Measurements from ENCODE around the gene NCKIPSD.

Gene NCKIPSD

DNA sequence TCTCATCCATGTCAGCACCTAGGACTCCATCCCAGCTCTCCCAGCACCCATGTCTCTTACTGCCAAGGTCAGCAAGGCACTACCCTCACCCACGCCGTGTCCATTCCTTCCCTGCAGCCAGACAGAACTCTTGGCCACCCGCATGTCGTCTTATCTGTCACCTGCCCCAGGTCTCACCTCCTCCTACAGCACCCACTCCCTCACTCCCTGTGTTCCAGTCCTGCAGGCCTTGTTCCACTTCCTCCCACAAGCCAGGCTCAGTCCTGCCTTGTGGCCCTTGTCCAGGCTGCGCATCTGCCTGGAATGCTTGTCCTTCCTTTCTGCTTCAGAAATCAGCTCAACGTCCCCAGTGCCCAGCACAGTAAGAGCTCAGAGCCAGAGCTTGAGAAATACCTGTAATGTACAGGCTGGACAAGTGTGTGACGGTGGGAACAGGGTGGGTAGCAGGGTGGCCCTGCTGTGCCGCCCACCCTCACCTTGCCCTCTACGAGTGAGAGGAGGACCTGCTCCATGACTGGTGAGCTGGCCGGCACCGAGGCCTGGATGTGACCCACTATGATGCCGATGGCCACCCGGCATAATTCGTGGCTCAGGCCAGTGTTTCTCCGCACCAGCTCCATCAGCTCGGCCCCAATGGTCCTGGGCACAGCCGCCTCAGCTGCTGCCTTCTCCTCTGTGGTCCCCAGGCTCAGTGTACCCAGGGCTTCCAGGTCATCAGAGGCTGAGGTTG lies 4.7 kb downstream of the NCKIPSD start:
- no peak overlapping the region for H3K27ac ChIP-seq
- no peak for TF ChIP-seq CTCF (conservative IDR thresholded peaks at IDR 0.05)

DNA sequence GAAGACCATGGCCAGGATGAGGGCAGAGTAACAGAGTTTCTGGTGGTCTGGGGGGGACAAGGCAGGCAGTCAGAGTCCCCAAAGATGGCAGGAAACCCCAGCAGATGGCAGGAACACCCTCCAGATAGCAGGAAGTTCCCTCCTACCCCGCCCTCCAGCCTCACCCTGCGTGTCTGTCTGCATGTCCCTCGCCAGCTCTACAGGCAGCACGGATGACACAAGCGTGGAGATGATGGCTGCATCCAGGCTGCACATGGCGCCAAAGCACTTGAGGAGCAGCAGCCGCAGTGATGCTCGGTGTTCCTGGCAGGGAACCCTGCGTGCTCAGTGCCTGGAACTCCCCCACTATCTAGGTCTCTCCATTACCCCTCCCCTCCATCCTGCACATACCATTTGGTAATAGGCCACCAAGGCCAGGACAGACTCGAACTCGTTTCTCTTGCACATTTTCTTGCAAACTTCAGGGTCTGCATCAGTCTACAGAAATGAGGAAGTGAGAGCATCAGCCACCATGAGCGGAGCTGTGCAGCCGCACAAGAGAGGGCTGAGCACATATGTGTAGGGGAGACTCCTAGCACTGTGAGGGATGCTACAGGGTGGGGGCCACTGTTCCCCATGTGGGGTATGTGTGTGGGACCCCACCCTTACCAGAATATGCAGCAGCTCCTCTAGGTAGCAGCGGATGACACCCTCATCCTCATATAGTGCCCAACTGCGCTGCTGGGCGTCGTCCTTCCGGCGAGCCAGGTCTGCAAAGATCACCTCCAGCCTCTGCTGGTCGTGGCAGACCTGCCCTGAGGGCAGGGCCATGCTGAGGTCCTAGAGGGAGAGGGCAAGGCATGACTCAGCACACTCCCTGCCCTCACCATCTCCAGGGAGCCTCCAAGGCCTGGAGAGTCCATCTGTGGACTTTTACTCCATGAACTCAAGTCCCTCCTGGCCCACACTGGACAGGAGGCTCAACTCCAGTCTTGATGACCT lies 6.0 kb downstream of the NCKIPSD start:
- H3K27ac ChIP-seq, result no peak overlapping the region

GRCh38 chr3:48678566-48679380 lies 6.9 kb downstream of the NCKIPSD start:
- no peak for TF ChIP-seq CTCF (conservative IDR thresholded peaks at IDR 0.05)
- H3K27ac ChIP-seq, result no peak overlapping the region

More for the DNA sequence above, 6.0 kb downstream of the NCKIPSD start:
- no peak for TF ChIP-seq CTCF (conservative IDR thresholded peaks at IDR 0.05)

DNA sequence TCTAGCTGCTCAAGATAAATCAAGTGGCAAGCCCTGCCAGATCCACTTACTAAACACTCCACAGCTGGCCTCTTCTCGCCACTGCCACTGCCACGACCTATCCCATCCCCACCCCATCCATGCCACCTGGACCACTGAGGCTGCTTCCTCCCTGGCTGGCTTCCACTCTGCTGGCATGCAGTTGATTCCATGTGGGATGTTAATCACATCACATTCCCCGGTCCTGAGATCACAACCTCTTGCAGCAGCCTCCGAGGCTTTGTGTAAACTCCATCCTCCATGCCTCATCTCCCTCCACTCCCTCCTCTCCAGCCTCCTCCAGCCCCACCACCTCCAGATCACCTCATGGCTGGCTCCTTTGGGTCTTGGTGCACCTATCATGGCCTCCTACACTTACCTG lies 7.7 kb downstream of the NCKIPSD start:
- no peak for TF ChIP-seq CTCF (conservative IDR thresholded peaks at IDR 0.05)
- H3K27ac ChIP-seq, result no peak overlapping the region

DNA sequence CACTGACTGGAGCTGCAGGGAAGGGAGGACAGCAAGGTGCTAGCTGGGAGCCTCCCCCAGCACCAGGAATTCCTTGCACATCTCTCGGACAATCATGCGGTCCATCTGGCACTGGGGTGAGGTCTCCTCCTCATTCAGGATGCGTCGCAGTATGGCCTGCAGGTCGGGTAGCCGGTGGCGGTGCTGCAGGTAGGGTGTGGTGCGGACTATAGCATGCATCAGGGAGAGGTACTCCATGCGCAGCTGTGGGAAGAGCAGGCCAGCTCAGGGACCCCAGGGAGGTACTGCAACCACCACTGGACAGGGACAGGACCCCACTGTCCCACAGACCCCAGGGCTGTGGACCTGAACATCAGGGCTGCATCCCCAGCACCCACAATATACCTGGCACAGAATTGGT lies 11.2 kb downstream of the NCKIPSD start:
- no peak overlapping the region for H3K27ac ChIP-seq
- TF ChIP-seq CTCF (conservative IDR thresholded peaks at IDR 0.05), result no peak

GRCh38 chr3:48672522-48672921 lies 13.2 kb downstream of the NCKIPSD start:
- H3K27ac ChIP-seq, result no peak overlapping the region
- no peak for TF ChIP-seq CTCF (conservative IDR thresholded peaks at IDR 0.05)

All from VCaP (cell line).